Neural progenitor cell (in vitro differentiated cells): ENCODE results near the gene UPK1A. TPM values are rescaled to one million over a fixed set of nuclear protein-coding genes. Genes with fewer than 3 reads are reported as not detected.

Experiments used
- DNase-seq: peaks from one replicate; pipeline ENCODE4 v3.0.0-alpha.2; 2016; ENCODE audit warnings: low spot score
- H2AFZ ChIP-seq: fragments of 200-600 bp; sonication (generic); replicated peaks from 2 replicates; pipeline ENCODE4 v1.6.1; 2016; ENCODE audit warnings: antibody characterized with exemption
- H3F3A ChIP-seq: fragments of 200-600 bp; sonication (generic); 2 replicates; pipeline ENCODE4 v1.6.1; 2016; ENCODE audit warnings: antibody characterized with exemption, low read depth
- H3K27ac ChIP-seq: fragments of 200-600 bp; sonication (generic); 2 replicates; pipeline ENCODE4 v1.5.1; 2016; ENCODE audit warnings: mild to moderate bottlenecking
- H3K27me3 ChIP-seq: fragments of 200-600 bp; sonication (generic); 2 replicates; pipeline ENCODE4 v1.6.1; 2016; ENCODE audit warnings: mild to moderate bottlenecking, moderate library complexity
- H3K36me3 ChIP-seq: fragments of 200-600 bp; sonication (generic); 2 replicates; pipeline ENCODE4 v1.5.1; 2016
- H3K4me1 ChIP-seq: fragments of 200-600 bp; sonication (generic); 2 replicates; pipeline ENCODE4 v1.6.1; 2016; ENCODE audit warnings: mixed run types
- H3K4me2 ChIP-seq: fragments of 200-600 bp; sonication (generic); 2 replicates; pipeline ENCODE4 v1.6.1; 2016
- H3K4me3 ChIP-seq: fragments of 200-600 bp; sonication (generic); 2 replicates; pipeline ENCODE4 v1.5.1; 2016
- H3K79me2 ChIP-seq: fragments of 200-600 bp; sonication (generic); 2 replicates; pipeline ENCODE4 v1.6.1; 2016; ENCODE audit warnings: low read depth
- H3K9ac ChIP-seq: fragments of 200-600 bp; sonication (generic); 2 replicates; pipeline ENCODE4 v1.6.1; 2016
- H3K9me3 ChIP-seq: fragments of 200-600 bp; sonication (generic); 2 replicates; pipeline ENCODE4 v1.5.1; 2016; ENCODE audit warnings: low read depth
- H4K20me1 ChIP-seq: fragments of 200-600 bp; sonication (generic); 2 replicates; pipeline ENCODE4 v1.6.1; 2016; ENCODE audit warnings: low read depth
- H3K27ac Mint-ChIP-seq: 3 replicates; pipeline ENCODE4 v1.8.0; 2021; ENCODE audit warnings: mixed read lengths
- H3K27me3 Mint-ChIP-seq: 2 replicates; pipeline ENCODE4 v1.8.0; 2022; ENCODE audit warnings: low read depth, mild to moderate bottlenecking, inconsistent platforms, moderate library complexity, mixed read lengths; ENCODE audit not compliant: insufficient read depth
- H3K36me3 Mint-ChIP-seq: 3 replicates; pipeline ENCODE4 v1.8.0; 2021; ENCODE audit warnings: mixed read lengths
- H3K4me1 Mint-ChIP-seq: 3 replicates; pipeline ENCODE4 v1.8.0; 2021; ENCODE audit warnings: mixed read lengths
- H3K4me3 Mint-ChIP-seq: 3 replicates; pipeline ENCODE4 v1.8.0; 2021; ENCODE audit warnings: mild to moderate bottlenecking, moderate library complexity, mixed read lengths
- H3K9me3 Mint-ChIP-seq: 3 replicates; pipeline ENCODE4 v1.8.0; 2020; ENCODE audit warnings: mixed read lengths
- EZH2 ChIP-seq: fragments of 200-600 bp; sonication (generic); IDR thresholded peaks from 2 replicates; pipeline ENCODE4 v1.6.1; 2017; ENCODE audit warnings: antibody characterized with exemption, mild to moderate bottlenecking, moderate library complexity
- EZH2phosphoT487 ChIP-seq: fragments of 200-600 bp; sonication (generic); IDR thresholded peaks from 2 replicates; pipeline ENCODE4 v1.6.1; 2017; ENCODE audit warnings: antibody characterized with exemption
- total RNA-seq: library from RNA; depleted of rRNA; stranded (reverse); fragments of >200 nt; gene quantifications from 2 replicates; pipeline ENCODE4 v1.2.3, GENCODE V29; 2015; ENCODE audit warnings: low replicate concordance
- TF ChIP-seq, protein P1 (sequence below): fragments of 200-600 bp; sonication (generic); IDR thresholded peaks from 2 replicates; pipeline ENCODE4 v1.5.1; 2017; ENCODE audit warnings: antibody characterized with exemption, mild to moderate bottlenecking

Gene UPK1A
- total RNA-seq, 1 donor from 2014 or later, result not detected

- Histone ChIP-seq H3K79me2 (peaks cover 15% of the 10 kb centered on the region), H3K9ac (no peak overlapping the region), H3F3A (no peaks in the 10 kb centered on the region), H3K27me3 (no peaks in the 10 kb centered on the region), H3K36me3 (no peaks in the 10 kb centered on the region), H3K27ac (no peak overlapping the region), H3K4me2 (no peak overlapping the region), H2AFZ (no peak overlapping the region), H3K4me3 (no peak overlapping the region), H4K20me1 (no peaks in the 10 kb centered on the region), H3K9me3 (no peaks in the 10 kb centered on the region), H3K4me1 (peaks cover 4% of the 10 kb centered on the region)
- H3K36me3 Mint-ChIP-seq, result peaks cover 10% of the 10 kb centered on the region
- no peak overlapping the region for H3K4me3 Mint-ChIP-seq
- H3K27me3 Mint-ChIP-seq, result peaks cover 9% of the 10 kb centered on the region
- TF ChIP-seq EZH2 (no peak), EZH2phosphoT487 (no peak)
- TF ChIP-seq, protein P1, sequence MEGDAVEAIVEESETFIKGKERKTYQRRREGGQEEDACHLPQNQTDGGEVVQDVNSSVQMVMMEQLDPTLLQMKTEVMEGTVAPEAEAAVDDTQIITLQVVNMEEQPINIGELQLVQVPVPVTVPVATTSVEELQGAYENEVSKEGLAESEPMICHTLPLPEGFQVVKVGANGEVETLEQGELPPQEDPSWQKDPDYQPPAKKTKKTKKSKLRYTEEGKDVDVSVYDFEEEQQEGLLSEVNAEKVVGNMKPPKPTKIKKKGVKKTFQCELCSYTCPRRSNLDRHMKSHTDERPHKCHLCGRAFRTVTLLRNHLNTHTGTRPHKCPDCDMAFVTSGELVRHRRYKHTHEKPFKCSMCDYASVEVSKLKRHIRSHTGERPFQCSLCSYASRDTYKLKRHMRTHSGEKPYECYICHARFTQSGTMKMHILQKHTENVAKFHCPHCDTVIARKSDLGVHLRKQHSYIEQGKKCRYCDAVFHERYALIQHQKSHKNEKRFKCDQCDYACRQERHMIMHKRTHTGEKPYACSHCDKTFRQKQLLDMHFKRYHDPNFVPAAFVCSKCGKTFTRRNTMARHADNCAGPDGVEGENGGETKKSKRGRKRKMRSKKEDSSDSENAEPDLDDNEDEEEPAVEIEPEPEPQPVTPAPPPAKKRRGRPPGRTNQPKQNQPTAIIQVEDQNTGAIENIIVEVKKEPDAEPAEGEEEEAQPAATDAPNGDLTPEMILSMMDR, result no peak
- no peak for DNase-seq
- no peak overlapping the region for H3K27ac Mint-ChIP-seq
- H3K4me1 Mint-ChIP-seq, result peaks cover 4% of the 10 kb centered on the region
- no peaks in the 10 kb centered on the region for H3K9me3 Mint-ChIP-seq
Observed at GRCh38 chr19:35633727-35634440, 32.4 kb upstream of the UPK1A start.

GRCh38 chr19:35636651-35637050 lies 29.7 kb upstream of the UPK1A start:
- Histone ChIP-seq H3F3A (peaks cover 18% of the 10 kb centered on the region), H3K4me2 (no peak overlapping the region), H3K9me3 (no peaks in the 10 kb centered on the region), H3K36me3 (no peaks in the 10 kb centered on the region), H3K4me1 (peaks cover 14% of the 10 kb centered on the region), H3K27ac (no peak overlapping the region), H4K20me1 (no peaks in the 10 kb centered on the region), H3K9ac (no peak overlapping the region), H3K27me3 (no peaks in the 10 kb centered on the region), H3K4me3 (no peak overlapping the region), H3K79me2 (no peaks in the 10 kb centered on the region), H2AFZ (no peak overlapping the region)
- Mint-ChIP-seq H3K36me3 (peaks cover 10% of the 10 kb centered on the region), H3K27me3 (peaks cover 10% of the 10 kb centered on the region), H3K27ac (no peak overlapping the region), H3K9me3 (no peaks in the 10 kb centered on the region), H3K4me1 (peaks cover 6% of the 10 kb centered on the region), H3K4me3 (no peak overlapping the region)
- no peak for TF ChIP-seq EZH2phosphoT487
- no peak for TF ChIP-seq EZH2
- TF ChIP-seq, protein P1, result no peak
- DNase-seq, result no peak

- no peaks in the 10 kb centered on the region for H4K20me1 ChIP-seq
- H3K9ac ChIP-seq, result no peak overlapping the region
- no peak for DNase-seq
- no peak overlapping the region for H2AFZ ChIP-seq
- H3K36me3 ChIP-seq, result no peaks in the 10 kb centered on the region
- TF ChIP-seq EZH2phosphoT487, result no peak
- TF ChIP-seq, protein P1, result no peak
- TF ChIP-seq EZH2, result no peak
- H3K4me1 ChIP-seq, result peaks cover 19% of the 10 kb centered on the region
- no peaks in the 10 kb centered on the region for H3K79me2 ChIP-seq
- Mint-ChIP-seq H3K4me1 (peaks cover 8% of the 10 kb centered on the region), H3K4me3 (no peak overlapping the region), H3K36me3 (peaks cover 6% of the 10 kb centered on the region), H3K27me3 (peaks cover 10% of the 10 kb centered on the region), H3K27ac (no peak overlapping the region), H3K9me3 (no peaks in the 10 kb centered on the region)
- no peak overlapping the region for H3K4me3 ChIP-seq
- no peaks in the 10 kb centered on the region for H3K9me3 ChIP-seq
- H3K4me2 ChIP-seq, result no peak overlapping the region
- H3K27ac ChIP-seq, result no peak overlapping the region
- peaks cover 22% of the 10 kb centered on the region for H3F3A ChIP-seq
- H3K27me3 ChIP-seq, result no peaks in the 10 kb centered on the region
Observed at GRCh38 chr19:35637165-35637564, 29.2 kb upstream of the UPK1A start.
